GOT3 (cell line): Measurements from ENCODE around the gene HTRA3.
A peak's percentile ranks its signal among the peaks of the same experiment; 100 is the strongest.

Experiments
- DNase-seq: peaks from one replicate; lab custom pipeline; 2025; ENCODE audit warnings: mixed read lengths; lab: John Stamatoyannopoulos, UW

HTRA3 gene

DNA sequence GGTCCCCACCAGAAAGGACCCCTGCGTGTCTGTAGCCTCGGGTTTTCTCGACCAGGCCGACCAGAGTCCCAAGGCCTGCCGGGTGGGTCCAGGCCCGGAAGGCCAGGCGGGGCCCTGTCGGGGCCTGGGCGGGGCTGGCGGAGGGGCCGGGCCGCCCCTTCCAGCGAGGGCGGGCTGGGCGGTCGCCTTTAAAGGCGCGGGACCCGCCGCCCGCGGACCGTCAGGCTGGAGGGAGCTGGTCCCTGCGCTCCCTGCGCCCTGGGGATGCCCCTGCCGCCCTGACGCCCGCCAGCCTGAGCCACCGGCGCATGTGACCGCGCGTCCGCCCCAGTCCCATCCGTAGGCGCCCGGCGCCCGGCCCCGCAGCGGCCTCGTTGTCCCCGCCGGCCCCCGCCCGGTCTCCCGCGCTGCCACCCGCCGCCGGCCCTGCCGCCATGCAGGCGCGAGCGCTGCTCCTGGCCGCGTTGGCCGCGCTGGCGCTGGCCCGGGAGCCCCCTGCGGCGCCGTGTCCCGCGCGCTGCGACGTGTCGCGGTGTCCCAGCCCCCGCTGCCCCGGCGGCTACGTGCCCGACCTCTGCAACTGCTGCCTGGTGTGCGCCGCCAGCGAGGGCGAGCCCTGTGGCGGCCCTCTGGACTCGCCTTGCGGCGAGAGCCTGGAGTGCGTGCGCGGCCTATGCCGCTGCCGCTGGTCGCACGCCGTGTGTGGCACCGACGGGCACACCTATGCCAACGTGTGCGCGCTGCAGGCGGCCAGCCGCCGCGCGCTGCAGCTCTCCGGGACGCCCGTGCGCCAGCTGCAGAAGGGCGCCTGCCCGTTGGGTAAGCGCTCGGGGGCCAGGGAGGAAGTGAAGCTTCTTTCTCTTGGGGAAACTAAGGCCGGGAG, at the start of gene HTRA3:
TSS of gene HTRA3 (plus strand) at position 220 of the 883 bp plus-strand sequence. CDS start at position 435, 215 bp downstream.
- peak; percentile 26 for DNase-seq

DNA sequence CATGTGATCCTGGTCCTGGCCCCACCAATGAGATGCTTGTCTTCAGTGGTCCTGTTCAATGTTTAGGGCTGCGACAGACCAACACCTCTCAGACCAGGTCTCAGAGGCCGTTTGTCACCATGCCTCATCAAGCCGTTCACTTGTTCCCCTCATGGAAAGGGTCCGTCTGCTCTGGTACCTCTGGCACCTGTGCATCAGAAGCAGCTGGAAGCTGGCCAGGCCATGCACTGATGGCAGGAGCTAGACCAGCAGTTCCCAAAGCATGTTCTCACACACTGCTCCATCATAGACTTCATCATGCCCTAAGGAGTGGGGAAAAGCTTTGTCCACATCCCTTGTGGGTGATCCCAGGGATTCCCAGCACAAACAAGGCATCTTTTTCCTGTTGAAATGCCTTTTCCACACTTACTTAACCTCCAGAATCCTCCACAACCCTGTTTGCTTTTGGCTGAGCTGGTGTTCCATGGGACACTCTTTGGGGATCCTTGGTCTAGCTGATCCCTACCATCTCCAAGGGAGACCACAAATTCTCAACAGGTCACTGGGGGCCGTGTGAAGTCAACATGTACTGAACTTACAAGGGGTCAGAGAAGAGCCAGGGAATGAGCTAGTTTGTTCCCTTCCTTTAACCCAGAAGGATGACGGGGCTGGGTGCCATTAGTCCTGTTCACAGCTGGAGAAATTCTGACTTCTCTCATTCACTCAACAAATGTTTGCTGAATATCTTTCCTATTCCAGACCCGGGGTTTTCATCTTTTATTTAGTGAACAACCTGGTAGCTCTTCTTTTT, 48.7 kb upstream of the HTRA3 start:
- no peak for DNase-seq

DNA sequence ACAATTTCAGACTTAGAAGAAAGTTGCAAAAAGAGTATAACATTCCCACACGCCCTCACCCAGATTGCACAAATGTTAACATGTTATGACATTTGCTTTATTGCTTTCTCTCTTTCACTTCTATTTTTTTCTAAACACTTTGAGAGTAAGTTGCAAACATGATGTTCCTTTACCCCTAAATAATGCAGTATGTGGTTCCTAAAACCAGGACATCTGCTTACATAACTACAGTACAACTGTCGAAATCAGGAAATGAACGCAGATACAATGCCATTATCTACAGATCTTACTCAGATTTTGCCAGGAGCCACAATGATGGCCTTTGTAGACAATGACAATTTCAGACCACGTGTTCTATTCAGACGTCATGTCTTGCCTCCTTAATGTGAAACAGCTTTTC, 48.1 kb upstream of the HTRA3 start:
- DNase-seq, result no peak

DNA sequence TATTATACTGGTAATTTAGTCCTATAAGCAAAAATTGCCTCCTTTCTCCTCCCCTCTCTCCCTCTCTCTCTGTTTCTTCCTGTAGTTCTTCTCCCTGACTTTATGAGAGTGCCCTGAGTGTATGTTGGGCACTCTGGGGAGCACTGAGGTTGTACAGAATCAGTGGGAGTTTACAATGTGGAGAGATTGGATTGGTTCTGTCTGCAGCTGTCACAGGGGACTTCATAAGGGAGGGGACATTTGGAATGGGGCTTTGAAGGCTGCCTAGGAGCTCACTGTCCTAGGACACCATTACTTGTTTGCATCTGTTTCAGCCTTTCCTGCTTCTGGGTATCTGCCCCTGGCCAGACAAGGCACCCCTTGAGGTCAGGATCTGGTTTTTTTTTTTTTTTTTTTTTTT, 47.6 kb upstream of the HTRA3 start:
- no peak for DNase-seq

DNA sequence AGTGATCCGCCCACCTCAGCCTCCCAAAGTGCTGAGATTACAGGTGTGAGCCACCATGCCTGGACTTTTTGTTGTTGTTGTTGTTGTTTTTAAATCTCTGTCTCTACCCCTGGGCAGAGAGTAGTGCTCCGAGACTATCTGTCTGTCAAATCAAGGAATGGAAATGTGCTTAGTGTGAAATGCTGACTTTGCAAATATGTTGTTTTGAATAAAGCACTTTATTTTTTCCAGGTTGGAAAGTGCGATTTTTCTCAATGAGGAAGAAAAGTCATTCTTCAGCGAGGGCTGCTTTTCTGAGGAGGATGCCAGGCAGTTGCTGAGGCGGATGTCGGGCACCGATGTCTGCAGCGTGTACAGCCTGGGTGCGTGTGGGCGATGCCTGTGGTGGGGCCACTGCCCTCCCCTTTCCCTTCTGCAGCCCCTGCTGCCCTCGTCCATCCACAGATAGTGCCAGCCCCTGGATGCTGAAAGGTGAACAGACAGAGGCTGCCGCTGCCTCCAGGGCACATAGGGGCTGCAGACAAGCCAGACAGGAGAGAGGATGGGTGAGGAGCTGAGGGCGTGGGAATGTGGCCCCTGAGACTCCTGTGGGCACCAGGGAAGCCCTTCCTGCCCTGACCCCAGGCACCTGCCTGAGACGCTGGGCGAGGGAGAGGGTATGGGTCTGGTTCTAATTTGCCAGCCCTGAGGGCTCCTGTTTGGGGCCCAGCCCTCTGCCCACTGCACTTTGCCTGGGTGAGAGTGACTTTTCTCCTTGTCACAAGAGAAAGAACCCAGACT, 46.8 kb upstream of the HTRA3 start:
- no peak for DNase-seq

DNA sequence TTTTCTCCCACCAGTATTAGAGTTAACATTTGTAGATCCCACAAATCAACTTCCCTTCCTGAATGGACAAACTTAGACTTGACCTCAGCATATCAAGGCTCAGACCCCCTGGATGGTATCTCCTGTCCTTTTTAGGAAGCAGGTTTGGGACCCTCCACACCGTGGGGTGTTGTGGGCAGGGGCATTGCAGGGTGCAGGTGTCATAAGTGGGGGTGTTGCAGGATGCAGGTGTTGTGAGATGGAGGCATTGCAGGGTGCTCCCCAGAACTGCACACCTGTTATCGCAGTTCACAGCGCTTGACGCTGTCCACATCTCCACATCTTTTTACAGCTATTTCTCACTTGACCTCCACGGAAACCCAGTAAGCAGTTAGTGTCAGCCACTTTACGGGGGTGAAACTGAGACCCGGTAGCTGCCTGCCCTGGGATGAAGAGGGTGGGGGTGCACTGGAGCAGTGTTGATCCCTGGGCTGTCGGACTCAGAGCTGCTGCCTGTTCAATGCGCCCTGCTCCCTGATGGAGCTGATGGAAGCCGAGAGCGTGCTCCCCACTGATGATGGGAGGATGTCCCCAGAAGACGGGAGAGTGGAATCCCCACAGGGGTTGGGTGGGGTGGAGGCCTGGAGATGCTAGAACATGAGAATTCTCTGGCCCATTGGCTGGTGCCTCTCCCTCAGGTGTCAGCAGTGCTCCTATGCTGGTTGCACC, 45.1 kb upstream of the HTRA3 start:
- DNase-seq, result no peak

DNA sequence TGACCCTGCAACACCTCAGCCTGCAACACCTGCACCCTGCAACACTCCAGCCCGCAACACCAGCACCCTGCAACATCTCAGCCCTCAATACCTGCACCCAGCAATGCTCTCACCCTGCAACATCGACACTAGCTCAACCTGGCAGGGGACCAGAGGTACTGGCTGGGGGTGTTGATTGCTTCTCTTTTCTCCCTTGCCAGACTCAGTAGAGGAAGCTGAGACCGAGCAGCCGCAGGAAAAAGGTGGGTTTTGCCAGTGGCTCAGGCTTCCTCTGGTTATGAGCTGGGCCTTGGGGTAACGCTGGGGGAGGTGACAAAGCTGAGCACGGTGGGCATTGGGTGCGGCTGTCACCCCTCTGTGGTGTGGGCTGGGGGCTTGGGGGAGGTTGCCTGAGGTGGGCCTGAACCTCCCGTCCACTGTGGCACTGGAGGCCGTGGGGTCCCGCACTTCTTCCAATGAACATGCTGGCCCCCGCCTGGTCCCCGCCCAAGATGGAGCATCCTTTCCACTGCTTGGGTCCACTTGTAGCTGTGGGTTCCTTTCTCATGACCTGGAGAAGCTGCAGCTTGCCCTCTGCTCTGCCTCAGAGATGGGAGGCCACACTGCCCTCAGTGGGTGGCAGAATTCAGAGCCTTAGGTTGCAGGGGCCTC, 44.5 kb upstream of the HTRA3 start:
- no peak for DNase-seq

DNA sequence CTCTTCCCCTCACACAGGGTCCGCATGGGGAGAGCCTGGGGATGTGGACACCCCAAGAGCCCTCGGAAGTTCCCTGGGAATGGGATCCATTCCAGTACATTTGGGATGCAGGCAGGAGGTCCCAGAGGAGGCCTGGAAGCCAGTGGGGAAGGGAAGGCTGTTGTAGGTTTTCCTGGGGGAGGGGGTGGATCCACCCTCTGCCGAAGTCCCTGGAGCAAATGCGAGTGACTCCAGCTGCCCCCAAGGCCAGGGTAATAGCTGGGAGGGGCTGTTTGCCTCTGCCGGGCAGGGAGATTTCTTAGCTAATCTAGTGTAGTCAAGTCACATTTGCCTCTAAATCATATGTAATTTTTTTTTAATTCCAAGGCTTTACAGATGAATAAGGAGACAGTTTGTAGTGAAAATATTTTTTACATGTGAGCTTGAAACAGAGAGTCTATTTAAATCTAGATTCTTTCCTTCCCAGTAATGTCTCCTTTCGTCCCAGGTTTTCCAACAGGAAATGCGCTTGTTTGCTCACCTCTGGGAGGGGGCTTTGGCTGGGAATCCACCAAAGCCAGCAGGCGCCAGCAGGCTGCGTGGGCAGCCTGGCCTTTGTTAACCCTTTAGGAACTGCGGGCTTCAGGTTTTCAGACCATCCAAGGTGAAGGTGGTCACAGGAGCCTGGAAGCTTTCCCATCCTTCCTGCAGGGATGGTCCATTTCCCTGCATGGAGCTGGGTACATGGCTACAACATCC, 43.7 kb upstream of the HTRA3 start:
- no peak for DNase-seq

DNA sequence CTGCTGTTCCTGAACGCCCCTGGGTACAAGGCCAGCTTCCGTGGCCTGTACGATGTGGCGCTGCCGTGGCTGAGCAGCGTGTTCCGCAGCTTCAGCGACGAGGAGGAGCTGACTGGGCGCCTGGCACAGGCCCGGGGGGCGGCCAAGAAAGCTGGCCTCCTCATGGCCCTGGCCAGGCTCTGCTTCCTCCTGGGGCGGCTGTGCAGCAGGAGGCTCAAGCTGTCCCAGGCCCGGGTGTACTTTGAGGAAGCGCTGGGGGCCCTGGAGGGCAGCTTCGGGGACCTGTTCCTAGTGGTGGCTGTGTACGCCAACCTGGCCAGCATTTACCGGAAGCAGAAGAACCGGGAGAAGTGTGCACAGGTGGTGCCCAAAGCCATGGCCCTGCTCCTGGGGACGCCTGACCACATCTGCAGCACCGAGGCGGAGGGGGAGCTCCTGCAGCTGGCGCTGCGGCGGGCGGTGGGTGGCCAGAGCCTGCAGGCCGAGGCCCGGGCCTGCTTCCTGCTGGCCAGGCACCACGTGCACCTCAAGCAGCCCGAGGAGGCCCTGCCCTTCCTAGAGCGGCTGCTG, 42.3 kb upstream of the HTRA3 start:
- DNase-seq, result no peak

DNA sequence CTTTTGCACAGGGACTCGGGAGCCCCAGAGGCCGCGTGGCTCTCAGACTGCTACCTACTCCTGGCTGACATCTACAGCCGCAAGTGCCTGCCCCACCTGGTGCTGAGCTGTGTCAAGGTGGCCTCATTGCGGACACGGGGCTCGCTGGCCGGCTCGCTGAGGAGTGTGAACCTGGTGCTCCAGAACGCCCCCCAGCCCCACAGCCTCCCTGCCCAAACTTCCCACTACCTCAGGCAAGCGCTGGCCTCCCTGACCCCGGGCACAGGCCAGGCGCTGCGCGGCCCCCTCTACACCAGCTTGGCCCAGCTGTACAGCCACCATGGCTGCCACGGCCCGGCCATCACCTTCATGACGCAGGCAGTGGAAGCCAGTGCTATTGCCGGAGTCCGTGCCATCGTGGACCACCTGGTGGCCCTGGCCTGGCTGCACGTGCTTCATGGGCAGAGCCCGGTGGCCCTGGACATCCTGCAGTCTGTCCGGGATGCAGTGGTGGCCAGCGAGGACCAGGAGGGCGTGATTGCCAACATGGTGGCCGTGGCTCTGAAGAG, 41.7 kb upstream of the HTRA3 start:
- DNase-seq, result no peak

DNA sequence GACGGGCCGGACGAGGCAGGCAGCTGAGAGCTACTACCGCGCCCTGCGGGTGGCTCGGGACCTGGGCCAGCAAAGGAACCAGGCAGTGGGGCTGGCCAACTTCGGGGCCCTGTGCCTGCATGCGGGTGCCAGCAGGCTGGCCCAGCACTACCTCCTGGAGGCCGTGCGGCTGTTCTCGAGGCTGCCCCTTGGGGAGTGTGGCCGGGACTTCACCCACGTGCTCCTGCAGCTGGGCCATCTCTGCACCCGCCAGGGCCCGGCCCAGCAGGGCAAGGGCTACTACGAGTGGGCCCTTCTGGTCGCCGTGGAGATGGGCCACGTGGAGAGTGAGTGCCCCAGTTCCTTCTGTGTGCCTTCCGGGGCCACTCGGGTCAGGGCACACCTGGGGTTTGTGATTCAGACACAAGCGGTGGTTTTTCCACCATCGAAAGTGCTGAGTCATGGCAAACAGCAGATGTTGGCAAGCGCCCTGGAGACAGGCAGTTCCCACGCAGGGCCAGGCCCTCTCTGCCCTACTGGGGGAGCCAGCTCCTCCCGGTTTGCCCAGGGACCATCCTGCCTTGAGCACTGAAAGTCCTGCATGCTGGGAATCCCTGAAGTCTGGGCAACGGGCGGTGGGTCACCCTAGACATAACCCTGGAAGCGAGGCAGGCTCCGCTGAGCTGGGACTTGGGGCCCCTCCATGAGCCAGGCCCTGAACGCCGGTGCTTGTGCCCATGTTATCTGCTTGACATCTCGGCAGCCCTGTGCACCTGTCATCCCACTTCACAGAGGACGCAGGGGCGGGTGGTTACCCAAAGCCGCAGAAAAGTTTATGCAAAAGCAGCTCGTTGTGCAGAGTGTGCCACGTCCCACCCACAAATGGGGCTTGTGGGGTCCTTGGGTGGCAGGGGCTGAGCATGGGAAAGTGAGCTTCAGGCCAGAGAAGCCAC, 41.0 kb upstream of the HTRA3 start:
- no peak for DNase-seq

DNA sequence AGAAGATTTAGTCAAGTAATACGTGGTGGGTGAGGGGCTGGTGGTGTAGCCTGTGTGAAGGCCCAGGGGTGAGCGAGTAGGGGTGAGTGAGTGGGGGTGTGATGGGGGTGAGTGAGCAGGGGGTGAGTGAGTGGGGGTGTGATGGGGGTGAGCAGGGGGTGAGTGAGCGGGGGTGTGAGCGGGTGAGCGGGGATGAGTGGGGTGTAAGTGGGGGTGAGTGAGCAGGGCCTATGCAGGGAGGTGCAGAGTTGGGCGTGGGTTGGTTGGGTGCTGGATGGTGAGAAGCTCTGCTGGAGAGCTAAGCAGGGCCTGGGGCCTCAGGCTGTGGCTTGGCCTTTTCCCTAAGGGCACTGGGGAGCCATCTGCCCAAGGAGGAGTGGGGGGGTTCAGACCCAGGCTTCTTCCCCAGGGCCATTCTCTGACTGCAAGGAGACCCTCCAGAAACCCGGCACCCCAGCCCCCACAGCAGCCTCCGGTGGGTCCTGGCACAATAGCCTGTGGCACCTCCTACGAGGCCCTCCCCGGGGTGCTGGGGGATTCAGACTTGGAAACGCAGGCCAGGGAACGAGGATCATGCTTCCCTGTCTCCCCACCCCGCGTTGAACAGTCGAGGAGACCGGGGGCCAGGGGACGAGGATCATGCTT, 40.1 kb upstream of the HTRA3 start:
- no peak for DNase-seq

DNA sequence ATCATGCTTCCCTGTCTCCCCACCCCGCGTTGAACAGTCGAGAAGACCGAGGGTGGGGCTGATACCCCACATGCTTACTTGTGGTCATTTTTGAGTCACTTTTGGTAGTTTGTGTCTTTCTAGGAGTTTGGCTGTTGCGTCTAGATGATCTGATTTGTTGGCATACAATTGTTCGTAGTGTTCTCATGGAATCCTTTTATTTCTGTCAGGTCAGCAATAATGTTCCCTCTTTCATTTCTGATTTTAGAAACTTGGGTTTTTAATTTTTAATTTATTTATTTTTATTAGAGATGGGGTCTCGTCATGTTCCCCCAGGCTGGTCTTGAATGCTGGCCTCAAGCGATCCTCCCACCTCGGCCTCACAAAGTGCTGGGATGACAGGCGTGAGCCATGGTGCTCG, 39.5 kb upstream of the HTRA3 start:
- DNase-seq, result no peak

DNA sequence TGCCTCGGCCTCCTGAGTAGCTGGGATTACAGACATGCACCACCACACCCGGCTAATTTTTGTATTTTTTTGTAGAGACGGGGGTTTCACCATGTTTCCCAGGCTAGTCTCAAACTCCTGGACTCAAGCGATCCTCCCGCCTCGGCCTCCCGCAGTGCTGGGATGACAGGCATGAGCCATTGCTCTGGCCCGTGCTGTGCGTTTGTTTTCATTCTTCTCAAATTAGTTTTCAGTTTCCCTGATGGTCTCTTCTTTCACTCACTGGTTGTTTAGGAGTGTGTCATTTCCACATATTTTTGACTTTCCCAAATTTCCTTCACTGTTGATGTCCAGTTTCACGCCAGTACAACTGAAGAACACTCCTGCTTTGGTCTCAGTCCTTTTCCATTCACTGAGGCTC, 38.7 kb upstream of the HTRA3 start:
- no peak for DNase-seq

DNA sequence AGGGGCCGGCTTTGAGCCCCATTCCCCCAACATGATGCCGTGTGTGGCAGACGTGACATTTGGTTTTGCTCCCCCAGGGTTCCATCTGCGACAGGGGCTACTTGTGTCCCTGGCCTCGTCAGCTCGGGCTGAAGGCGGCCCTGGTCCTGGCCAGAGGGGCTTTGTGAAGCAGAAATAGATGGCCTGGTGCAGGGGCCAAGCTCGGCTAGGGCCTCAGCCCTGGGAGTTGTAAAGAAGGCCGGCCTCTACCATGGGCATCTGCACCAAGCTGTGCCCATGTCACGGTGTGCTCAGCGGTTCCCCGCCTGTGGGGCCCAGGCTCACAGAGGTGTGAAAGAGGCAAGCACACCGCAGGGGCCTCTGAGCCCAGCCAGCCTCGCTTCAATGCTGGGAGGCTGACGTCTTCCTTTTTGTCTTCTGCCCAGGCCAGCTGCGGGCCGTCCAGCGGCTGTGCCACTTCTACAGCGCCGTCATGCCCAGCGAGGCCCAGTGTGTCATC, 38.0 kb upstream of the HTRA3 start:
- DNase-seq, result no peak

DNA sequence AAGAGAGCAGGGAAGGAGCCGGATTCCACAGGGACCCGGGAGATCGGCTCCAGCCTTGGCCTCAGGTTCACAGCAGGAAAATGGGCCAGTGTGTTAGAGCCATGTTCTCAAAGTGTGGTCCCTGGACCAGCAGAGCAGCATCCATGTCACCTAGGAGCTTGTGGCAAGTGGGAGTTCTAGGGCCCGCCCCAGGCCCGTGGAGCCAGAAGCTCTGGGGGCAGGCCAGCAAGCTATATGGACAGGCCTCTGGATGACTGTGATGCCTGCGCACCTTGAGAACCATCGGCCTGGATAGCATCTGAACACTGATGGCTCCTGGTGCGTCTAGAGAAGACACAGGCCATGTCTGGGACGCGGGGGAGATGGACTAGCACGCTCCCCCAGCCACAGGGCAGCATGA, 36.8 kb upstream of the HTRA3 start:
- no peak for DNase-seq

DNA sequence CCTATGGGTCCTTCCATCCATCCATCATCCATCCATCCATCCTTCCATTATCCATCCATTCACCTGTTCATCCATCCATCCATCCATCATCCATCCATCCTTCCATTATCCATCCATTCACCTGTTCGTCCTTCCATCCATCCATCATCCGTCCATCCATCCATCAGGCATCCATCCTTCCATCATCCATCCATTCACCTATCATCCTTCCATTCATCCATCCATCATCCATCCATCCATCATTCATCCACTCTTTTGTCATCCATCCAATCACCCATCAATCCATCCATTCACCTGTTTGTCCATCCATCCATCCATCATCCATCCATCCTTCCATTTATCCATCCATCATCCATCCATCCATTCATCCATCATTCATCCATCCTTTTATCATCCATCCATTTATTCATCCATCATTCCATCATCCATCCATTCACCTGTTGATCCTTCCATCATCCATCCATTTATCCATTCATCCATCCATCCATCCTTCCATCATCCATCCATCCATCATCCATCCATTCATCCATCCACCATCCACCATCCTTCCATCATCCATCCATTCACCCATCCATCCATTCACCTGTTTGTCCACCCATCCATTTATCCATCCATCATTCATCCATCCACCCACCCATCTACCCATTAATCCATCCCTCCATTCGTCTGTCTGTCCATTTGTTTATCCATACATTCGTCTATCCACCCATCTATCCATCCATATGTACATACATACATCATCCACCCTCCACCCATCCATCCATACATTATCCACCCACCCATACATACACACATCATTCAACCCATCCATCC, 35.7 kb upstream of the HTRA3 start:
- no peak for DNase-seq
